Stimulated activated CD4-positive, alpha-beta T cell treated with anti-CD3 and anti-CD28 coated beads, Interleukin-1b, Interleukin-23, amount 100 ng/mL, for 1 hour (primary cell): Measurements from ENCODE around the gene NRG3.
"Not testable (repeated sequence)": the region's sequence is repeated elsewhere in the genome, so short reads cannot be mapped to it uniquely, and the experiment has no call there.

ENCODE experiments used
- DNase-seq, 2 donors: peaks; one replicate each; pipeline ENCODE4 v3.0.0-alpha.2; 2020; ENCODE audit warnings: low read depth in 2 of 2

NRG3 gene

DNA sequence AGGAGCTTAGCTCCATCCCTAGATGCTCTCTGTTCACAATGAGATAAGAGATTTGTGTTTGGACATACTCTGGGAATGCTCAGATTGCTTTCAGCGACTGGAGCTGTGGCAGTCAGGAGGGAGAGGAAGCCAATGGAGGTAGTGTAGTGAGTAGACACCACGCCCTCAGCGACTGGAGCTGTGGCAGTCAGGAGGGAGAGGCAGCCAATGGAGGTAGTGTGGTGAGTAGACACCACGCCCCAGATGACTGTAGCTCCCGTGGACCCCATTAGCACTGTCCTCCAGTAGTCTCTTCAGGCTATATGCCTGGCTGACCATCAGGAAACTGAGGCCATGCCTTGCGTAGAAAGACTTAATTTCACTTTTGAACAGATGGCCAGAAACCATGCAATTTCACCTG lies 1033.8 kb downstream of the NRG3 start:
- DNase-seq, result no peak

DNA sequence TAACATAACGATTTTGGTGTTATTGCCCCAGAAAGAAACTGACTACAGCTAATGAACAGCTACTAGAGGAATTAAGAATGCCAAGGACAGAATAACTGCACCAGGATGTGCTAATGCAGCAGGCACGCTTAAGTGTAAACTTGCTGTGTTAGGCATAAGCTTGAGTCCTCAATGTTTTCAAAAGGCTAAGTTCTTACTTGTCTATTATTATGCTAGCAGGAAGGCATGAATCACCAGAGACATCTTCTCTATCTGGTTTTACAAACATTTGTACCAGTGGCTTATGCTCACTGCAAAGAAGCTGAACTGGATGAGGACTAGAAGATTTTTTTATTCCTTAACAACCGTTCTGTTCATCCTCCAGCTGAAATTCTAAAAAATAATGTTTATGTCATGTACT lies 1035.3 kb downstream of the NRG3 start:
- no peak for DNase-seq

GRCh38 chr10:82914655-82915136 lies 1039.7 kb downstream of the NRG3 start:
- no peak for DNase-seq

- DNase-seq, result no peak
Observed at GRCh38 chr10:82916941-82917340, 1041.9 kb downstream of the NRG3 start.

DNA sequence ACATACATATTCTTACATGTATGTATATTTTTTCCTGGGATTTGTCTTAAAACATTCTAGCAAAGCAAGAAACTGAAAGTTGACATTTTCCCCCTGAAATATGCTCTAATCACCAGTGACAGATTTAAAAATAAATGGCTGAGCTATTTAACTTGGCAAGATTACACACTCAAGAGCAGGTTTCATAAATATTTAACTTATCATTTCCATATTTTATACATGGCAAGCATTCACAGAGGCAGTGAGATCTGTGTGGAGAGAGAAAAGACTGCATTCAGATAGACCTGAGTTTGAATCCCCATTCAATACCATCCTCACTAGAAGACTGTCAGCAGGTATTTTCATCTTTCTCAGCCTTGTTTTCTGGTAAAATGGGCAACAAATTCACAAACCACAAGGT lies 1043.0 kb downstream of the NRG3 start:
- no peak for DNase-seq

GRCh38 chr10:82922046-82922445 lies 1047.1 kb downstream of the NRG3 start:
- DNase-seq, result no peak

GRCh38 chr10:82922755-82923154 lies 1047.8 kb downstream of the NRG3 start:
- DNase-seq, result no peak

GRCh38 chr10:82924711-82925110 lies 1049.7 kb downstream of the NRG3 start:
- no peak for DNase-seq

DNA sequence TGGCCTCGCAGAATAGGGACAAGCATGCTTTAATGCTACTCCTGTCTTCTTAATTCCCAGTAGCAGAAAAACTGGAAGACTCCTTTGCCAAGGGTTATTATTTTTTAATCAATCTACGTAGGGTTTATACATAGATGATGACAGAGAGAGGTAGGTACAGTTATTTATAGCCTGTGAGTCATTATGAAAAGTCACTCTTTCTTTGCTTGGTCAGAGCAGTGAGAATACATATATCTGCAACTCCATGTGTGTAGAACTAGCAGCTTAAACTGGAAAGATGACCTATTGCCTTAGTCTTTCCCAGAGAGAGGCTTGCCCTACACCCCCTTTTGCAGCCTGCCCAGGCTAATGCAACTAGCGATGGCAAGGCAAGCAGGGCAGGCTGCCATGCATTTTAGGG lies 1050.6 kb downstream of the NRG3 start:
- DNase-seq, result no peak

DNA sequence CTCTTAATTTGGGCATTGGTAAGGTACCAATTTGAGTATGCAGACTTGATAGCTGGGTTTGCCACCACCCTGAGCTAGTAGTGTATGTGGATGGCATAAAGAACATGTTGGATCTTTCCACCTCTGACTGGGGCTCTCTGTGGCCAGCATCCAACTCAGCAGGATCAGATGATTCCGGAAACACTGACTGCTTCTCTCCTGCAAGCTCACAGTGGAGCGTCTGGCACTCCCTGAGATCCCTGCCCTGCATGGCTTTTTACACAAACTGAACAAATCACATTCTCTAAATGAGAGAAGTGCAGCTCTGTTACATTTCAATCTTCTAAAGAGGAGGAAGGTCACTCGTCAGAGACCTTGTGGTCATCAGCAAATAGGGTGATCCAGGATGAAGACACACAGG lies 1057.5 kb downstream of the NRG3 start:
- no peak for DNase-seq

- DNase-seq, result no peak
Observed at GRCh38 chr10:82934429-82934828, 1059.4 kb downstream of the NRG3 start.

GRCh38 chr10:82934947-82935346 lies 1060.0 kb downstream of the NRG3 start:
- DNase-seq, result no peak

DNA sequence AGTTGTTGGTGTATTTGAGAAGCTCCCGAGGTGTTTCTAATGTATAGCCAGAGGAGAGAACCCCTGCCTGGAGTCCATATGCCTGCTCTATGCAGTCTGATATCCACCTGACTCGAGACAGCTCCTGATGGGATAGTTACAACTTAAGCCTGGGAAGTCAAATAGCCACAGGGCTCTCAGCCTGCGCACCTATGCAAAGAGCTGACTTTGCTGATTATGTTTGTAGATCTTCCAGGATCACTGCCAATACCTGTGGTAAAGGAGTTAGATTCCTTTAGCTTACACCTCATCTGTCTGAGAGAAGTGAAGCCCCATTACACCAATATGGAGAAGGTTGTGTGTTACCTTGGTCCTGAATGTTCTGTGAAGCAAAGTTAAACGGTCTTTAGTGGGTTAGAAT lies 1063.3 kb downstream of the NRG3 start:
- DNase-seq, result no peak

GRCh38 chr10:82942286-82943099 lies 1067.5 kb downstream of the NRG3 start:
- DNase-seq, result no peak

- no peak for DNase-seq
Observed at GRCh38 chr10:82943142-82943541, 1068.1 kb downstream of the NRG3 start.

- no peak for DNase-seq
Observed at GRCh38 chr10:82949816-82950575, 1075.0 kb downstream of the NRG3 start.

DNA sequence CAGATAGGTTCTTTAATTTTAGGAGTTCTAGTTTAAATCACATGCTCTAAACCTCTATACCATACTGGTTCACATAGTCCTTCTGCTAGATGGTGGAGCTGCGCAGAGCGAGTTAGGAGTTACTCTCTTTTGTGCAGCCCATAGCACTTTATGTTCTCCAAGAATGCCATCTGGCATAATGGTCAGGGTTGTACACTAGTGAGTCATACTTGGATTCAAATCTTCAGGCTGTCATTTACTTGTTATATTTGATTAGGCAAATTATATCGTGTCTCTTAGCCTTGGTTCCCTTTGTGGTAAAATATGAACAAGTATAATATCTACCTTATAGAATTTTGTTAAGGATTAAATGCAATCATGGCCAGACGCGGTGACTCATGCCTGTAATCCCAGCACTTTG lies 1078.3 kb downstream of the NRG3 start:
- no peak for DNase-seq

- no peak for DNase-seq
Observed at GRCh38 chr10:82953909-82954308, 1078.9 kb downstream of the NRG3 start.

DNA sequence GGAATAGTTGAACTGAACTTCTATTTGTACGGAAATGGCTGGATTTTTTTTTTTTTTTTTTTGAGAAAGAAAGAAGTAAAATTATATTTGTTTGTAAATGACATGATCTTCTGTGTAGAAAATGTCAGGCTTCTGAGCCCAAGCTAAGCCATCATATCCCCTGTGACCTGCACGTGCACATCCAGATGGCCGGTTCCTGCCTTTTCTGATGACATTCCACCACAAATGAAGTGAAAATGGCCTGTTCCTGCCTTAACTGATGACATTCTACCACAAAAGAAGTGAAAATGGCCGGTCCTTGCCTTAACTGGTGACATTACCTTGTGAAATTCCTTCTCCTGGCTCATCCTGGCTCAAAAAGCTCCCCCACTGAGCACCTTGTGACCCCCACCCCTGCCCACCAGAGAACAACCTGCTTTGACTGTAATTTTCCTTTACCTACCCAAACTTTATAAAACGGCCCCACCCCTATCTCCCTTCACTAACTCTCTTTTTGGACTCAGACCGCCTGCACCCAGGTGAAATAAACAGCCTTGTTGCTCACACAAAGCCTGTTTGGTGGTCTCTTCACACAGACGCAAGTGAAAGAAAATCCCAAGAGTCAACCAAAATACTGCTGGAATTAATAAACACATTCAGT lies 1085.5 kb downstream of the NRG3 start:
- DNase-seq, result not testable (repeated sequence)

DNA sequence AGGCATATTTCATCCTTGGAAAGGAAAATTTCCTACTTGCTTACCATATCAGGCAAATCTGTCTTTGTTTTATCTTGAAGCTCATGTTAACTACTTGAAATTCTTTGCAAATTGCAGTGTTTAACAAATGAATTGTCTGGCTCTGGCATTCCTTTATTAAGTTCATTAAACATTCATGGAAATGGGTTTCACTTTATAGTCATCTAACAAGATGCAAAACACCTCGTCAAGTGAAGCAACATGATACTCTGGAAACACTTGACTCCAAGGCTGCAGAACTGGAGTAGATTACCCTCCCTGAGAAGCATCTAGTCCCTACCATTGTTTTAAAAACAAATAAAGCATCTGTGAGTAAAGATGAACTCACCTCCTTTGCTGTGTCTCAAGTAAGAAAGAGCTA lies 1086.9 kb downstream of the NRG3 start:
- no peak for DNase-seq

DNA sequence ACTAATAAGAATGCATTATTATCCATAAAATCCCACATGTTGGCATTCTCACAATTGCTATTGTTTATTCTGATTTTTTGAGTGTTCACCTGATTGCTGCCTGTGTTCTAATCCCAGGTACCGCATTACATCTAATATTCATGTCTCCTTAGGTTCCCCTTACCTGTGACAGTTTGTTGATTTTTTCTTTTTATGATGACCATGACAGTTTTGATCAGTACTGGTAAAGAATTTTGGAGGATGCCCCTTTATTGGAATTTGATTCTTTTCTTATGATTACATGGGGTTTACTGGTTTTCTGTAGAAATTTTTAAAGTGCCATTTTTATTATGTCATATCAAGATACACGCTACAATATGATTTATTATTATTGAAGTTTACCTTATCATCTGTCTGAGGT lies 1091.1 kb downstream of the NRG3 start:
- DNase-seq, result no peak

GRCh38 chr10:82968533-82968932 lies 1093.5 kb downstream of the NRG3 start:
- no peak for DNase-seq

- no peak for DNase-seq
Observed at GRCh38 chr10:82969405-82969804, 1094.4 kb downstream of the NRG3 start.
